NB4 (cell line): ENCODE data around the gene GALC.
"Not testable (repeated sequence)": the region's sequence is repeated elsewhere in the genome, so short reads cannot be mapped to it uniquely, and the experiment has no call there.

Experiments
- DNase-seq: peaks from one replicate; pipeline ENCODE4 v3.0.0; 2010; ENCODE audit warnings: low read depth
- H3K4me3 ChIP-seq: one replicate; pipeline ENCODE4 v1.5.1; 2011; ENCODE audit warnings: mild to moderate bottlenecking, low read depth, low read length, moderate library complexity
- MYC ChIP-seq: IDR thresholded peaks from 2 replicates; pipeline ENCODE4 v1.6.1; 2011; ENCODE audit warnings: low read depth, low read length
- POLR2A ChIP-seq: IDR thresholded peaks from 2 replicates; pipeline ENCODE4 v1.6.1; 2011; ENCODE audit warnings: mild to moderate bottlenecking; ENCODE audit not compliant: insufficient read length; ENCODE audit errors: extremely low read depth
- TF ChIP-seq, protein P1 (sequence below): IDR thresholded peaks from 2 replicates; pipeline ENCODE4 v1.6.1; 2011; ENCODE audit warnings: low read depth, low read length
- TF ChIP-seq, protein P2 (sequence below): IDR thresholded peaks from one replicate; pipeline ENCODE4 v1.5.1; 2012; ENCODE audit warnings: low read depth, low read length

GALC gene

DNA sequence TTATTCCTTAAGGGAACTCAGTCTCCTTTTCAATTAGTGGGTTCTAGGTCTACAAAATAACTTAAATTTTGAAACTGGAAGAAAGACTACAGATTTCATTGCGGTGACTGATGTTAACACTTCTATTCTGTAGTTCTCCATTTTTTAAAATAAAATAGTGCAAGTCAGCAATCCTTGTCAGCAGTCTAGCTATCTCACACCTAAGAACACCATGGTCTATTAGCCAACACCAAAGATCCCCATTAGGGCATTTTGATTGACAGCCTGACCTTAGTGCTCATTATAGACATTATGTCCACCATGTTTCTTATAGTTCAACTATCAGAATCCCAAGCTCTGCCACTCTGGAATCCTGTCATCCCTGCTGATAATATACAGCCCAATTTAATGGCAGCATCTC is 39.4 kb upstream of the GALC start:
- TF ChIP-seq POLR2A (no peak), MYC (no peak)
- TF ChIP-seq, protein P1, sequence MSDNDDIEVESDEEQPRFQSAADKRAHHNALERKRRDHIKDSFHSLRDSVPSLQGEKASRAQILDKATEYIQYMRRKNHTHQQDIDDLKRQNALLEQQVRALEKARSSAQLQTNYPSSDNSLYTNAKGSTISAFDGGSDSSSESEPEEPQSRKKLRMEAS = no peak
- TF ChIP-seq, protein P2, sequence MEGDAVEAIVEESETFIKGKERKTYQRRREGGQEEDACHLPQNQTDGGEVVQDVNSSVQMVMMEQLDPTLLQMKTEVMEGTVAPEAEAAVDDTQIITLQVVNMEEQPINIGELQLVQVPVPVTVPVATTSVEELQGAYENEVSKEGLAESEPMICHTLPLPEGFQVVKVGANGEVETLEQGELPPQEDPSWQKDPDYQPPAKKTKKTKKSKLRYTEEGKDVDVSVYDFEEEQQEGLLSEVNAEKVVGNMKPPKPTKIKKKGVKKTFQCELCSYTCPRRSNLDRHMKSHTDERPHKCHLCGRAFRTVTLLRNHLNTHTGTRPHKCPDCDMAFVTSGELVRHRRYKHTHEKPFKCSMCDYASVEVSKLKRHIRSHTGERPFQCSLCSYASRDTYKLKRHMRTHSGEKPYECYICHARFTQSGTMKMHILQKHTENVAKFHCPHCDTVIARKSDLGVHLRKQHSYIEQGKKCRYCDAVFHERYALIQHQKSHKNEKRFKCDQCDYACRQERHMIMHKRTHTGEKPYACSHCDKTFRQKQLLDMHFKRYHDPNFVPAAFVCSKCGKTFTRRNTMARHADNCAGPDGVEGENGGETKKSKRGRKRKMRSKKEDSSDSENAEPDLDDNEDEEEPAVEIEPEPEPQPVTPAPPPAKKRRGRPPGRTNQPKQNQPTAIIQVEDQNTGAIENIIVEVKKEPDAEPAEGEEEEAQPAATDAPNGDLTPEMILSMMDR = no peak
- DNase-seq = no peak

GRCh38 chr14:88030892-88031291 is 37.9 kb upstream of the GALC start:
- no peak for DNase-seq
- TF ChIP-seq, protein P1 = no peak
- TF ChIP-seq POLR2A = no peak
- TF ChIP-seq, protein P2 = no peak
- TF ChIP-seq MYC = no peak
- no peak overlapping the region for H3K4me3 ChIP-seq

More for the DNA sequence above, 39.4 kb upstream of the GALC start:
- no peak overlapping the region for H3K4me3 ChIP-seq

GRCh38 chr14:88030079-88030478 is 37.1 kb upstream of the GALC start:
- TF ChIP-seq POLR2A = no peak
- TF ChIP-seq, protein P2 = no peak
- TF ChIP-seq, protein P1 = no peak

DNA sequence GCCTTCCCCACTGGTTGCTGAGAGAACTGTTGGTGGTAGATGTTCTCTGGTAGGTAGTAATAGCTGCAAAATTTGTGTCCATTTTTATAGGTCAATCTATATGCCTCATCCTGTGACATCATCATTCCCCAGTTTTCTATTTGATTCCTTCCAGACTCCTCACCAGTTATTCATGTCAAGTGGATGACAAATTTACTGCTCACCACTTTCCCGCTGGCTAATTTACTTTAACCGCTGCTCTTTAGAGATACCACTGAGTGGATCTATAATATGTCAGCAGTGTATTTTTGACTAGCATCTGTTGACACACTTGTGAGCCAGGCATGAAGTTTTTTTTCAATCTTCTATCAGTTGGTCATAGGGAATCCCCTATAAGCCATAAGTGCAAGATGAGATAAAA is 36.5 kb upstream of the GALC start:
- TF ChIP-seq, protein P2 = no peak
- no peak for DNase-seq
- no peak overlapping the region for H3K4me3 ChIP-seq

More at GRCh38 chr14:88030079-88030478, 37.1 kb upstream of the GALC start:
- no peak overlapping the region for H3K4me3 ChIP-seq
- no peak for DNase-seq

- H3K4me3 ChIP-seq = no peak overlapping the region
- no peak for TF ChIP-seq MYC
- TF ChIP-seq POLR2A = no peak
- TF ChIP-seq, protein P2 = no peak
- TF ChIP-seq, protein P1 = no peak
- no peak for DNase-seq
These were observed 33.9 kb upstream of the GALC start for GRCh38 chr14:88026890-88027289.

DNA sequence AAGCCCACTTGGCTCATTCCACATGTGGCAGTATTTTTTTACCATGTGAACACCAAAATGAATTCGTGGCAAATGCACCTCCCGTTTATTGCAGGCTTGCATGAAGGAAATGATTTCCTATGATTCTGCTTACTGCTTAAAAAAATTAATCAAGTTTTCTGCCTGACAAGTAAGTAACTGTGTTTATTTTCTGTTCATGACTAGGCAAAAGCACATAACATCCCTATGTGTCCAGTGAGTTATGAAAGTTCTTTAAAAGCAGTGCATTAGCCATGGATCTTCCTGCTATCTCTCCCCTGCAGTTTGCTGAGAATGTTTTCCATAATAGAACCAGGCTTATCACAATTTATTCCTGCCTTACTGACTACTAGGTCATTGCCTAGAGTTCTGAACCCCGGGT is 32.3 kb upstream of the GALC start:
- DNase-seq = no peak
- TF ChIP-seq, protein P1 = no peak
- H3K4me3 ChIP-seq = no peak overlapping the region

GRCh38 chr14:88024252-88025086 is 31.5 kb upstream of the GALC start:
- not testable (repeated sequence) for DNase-seq, H3K4me3 ChIP-seq
